Vagina (tissue), 2 donors: Measurements from ENCODE around the gene TPD52L1. TPM values are rescaled to one million over a fixed set of nuclear protein-coding genes. Genes with fewer than 3 reads are reported as not detected.
"Not testable (repeated sequence)": the region's sequence is repeated elsewhere in the genome, so short reads cannot be mapped to it uniquely, and the experiment has no call there.

Experiments
- DNase-seq, 2 donors: peaks; one replicate each; pipeline ENCODE4 v3.0.0-alpha.2; 2017; ENCODE audit errors: extremely low spot score in 2 of 2
- H3K27ac ChIP-seq: fragments of 200-600 bp; sonication (generic); one replicate; pipeline ENCODE4 v1.5.1; 2019
- H3K27me3 ChIP-seq: fragments of 200-600 bp; sonication (generic); one replicate; pipeline ENCODE4 v1.5.1; 2019
- H3K36me3 ChIP-seq, 2 donors: fragments of 200-600 bp; sonication (generic); one replicate each; pipeline ENCODE4 v1.5.1; 2017 to 2019
- H3K4me1 ChIP-seq: fragments of 200-600 bp; sonication (generic); one replicate; pipeline ENCODE4 v1.5.1; 2019
- H3K4me3 ChIP-seq, 2 donors: fragments of 200-600 bp; sonication (generic); 1 replicate in 1 of 2; 2 replicates in 1 of 2; pipeline ENCODE4 v1.5.1; 2016 to 2019
- H3K9me3 ChIP-seq: fragments of 200-600 bp; sonication (generic); one replicate; pipeline ENCODE4 v1.5.1; 2019
- POLR2A ChIP-seq, 2 donors: fragments of 450-650 bp; IDR thresholded peaks; one replicate each; pipeline ENCODE4 v1.6.1; 2017; ENCODE audit warnings: antibody characterized with exemption in 2 of 2, mild to moderate bottlenecking in 2 of 2, moderate library complexity in 2 of 2
- POLR2AphosphoS5 ChIP-seq, 2 donors: sonication (generic); formaldehyde crosslinking; IDR thresholded peaks; one replicate each; pipeline ENCODE4 v1.9.0; 2017; ENCODE audit warnings: antibody characterized with exemption in 2 of 2, mild to moderate bottlenecking in 2 of 2, low read depth in 1 of 2; ENCODE audit not compliant: insufficient read depth in 1 of 2
- intact Hi-C: fragments of 100-400 bp; cut with DNase I; formaldehyde crosslinking; loops from one replicate; pipeline ENCODE4 v1.15.1; 2023
- total RNA-seq: library from RNA; depleted of rRNA; stranded (reverse); fragments of >200 nt; gene quantifications from one replicate; pipeline ENCODE4 v1.2.3, GENCODE V29; 2016
- TF ChIP-seq, protein P1 (sequence below), 3 experiments: fragments of 450-650 bp in 2 of 3; fragments of 200-600 bp in 1 of 3; sonication (generic) in 1 of 3; IDR thresholded peaks; one replicate each; pipeline ENCODE4 v1.5.1; 2017 to 2019; ENCODE audit warnings: antibody characterized with exemption in 3 of 3, mild to moderate bottlenecking in 2 of 3, moderate library complexity in 2 of 3

TPD52L1 gene
- total RNA-seq, 1 donor from 2014 or later: 85.0 TPM

DNA sequence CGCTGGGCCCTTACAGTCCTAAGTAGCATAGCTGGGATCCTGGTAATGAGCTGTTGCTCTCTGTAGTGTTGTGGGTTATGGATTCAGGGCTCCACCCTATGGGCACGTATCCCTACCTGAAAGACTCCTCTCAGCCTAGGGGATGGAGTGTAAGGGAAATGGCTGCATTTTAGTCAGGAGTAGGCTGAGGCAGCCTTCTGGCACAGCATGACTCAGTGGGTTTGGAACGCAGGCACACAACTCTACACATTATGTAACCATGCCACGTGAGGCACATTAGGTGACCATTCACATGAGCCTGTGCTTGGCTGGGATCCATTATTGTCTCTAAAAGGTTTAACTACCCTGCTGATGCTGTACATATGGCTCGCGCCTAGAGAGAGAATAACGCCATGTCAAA lies 120.4 kb downstream of the TPD52L1 start:
- intact Hi-C loops: no loop called here
- peaks cover 0 to 7% of the 10 kb centered on the region in 2 donors for H3K36me3 ChIP-seq
- DNase-seq: no peak

DNA sequence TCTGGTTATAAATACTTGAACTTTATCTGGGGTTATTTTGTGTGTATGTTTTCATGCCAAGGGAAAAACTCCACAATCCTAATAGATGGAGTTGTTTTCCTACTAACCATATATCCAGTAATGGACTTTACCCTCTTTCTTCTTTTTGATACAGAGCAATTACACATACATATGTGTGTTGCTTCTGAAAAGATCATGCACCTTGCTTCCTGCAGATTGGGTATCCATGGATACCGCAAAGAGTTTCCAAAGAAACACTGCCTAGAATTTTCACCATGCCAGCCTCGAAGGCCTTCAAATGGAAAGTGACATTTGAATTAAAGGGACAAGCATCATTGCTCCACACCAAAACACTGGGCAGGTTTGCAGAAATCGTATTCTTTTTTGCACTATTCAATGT lies 121.4 kb downstream of the TPD52L1 start:
- no peak overlapping the region for H3K27ac ChIP-seq
- TF ChIP-seq POLR2AphosphoS5 (IDR thresholded peaks at IDR 0.05; ENCODE audit: insufficient read depth in 1 of 2, low read depth in 1 of 2) (no peak), POLR2A (IDR thresholded peaks at IDR 0.05) (no peak)
- TF ChIP-seq, protein P1, sequence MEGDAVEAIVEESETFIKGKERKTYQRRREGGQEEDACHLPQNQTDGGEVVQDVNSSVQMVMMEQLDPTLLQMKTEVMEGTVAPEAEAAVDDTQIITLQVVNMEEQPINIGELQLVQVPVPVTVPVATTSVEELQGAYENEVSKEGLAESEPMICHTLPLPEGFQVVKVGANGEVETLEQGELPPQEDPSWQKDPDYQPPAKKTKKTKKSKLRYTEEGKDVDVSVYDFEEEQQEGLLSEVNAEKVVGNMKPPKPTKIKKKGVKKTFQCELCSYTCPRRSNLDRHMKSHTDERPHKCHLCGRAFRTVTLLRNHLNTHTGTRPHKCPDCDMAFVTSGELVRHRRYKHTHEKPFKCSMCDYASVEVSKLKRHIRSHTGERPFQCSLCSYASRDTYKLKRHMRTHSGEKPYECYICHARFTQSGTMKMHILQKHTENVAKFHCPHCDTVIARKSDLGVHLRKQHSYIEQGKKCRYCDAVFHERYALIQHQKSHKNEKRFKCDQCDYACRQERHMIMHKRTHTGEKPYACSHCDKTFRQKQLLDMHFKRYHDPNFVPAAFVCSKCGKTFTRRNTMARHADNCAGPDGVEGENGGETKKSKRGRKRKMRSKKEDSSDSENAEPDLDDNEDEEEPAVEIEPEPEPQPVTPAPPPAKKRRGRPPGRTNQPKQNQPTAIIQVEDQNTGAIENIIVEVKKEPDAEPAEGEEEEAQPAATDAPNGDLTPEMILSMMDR (IDR thresholded peaks at IDR 0.05): no peak
- H3K27me3 ChIP-seq: no peaks in the 10 kb centered on the region
- DNase-seq: no peak
- no peaks in the 10 kb centered on the region for H3K4me1 ChIP-seq
- H3K36me3 ChIP-seq: peaks cover 0 to 7% of the 10 kb centered on the region in 2 donors
- intact Hi-C loops: no loop called here
- no peaks in the 10 kb centered on the region for H3K9me3 ChIP-seq
- no peak overlapping the region for H3K4me3 ChIP-seq

More for the DNA sequence above, 120.4 kb downstream of the TPD52L1 start:
- Histone ChIP-seq H3K27me3 (no peaks in the 10 kb centered on the region), H3K9me3 (no peaks in the 10 kb centered on the region), H3K4me1 (no peaks in the 10 kb centered on the region), H3K4me3 (no peak overlapping the region), H3K27ac (no peak overlapping the region)
- TF ChIP-seq, protein P1 (IDR thresholded peaks at IDR 0.05): no peak
- TF ChIP-seq POLR2AphosphoS5 (IDR thresholded peaks at IDR 0.05; ENCODE audit: insufficient read depth in 1 of 2, low read depth in 1 of 2): no peak
- TF ChIP-seq POLR2A (IDR thresholded peaks at IDR 0.05): no peak

DNA sequence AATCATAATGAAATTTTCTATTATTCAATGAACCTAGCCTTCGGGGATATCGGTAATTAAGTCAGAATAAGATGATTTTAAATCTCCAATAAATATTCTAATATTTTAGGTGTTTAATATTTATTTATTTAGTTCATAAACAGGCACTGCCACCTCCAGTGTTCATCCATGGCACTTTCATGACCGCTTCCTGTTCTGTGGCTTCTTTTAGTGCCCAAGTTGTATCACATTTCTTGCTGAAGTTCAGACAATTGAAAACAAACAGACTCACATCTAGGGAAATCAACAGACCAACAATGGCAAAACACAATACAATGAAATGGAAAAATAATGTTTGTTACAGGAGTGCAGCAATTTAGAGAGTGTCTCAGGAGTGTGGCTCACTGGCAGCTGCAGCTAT lies 122.2 kb downstream of the TPD52L1 start:
- DNase-seq: no peak
- no peaks in the 10 kb centered on the region for H3K9me3 ChIP-seq
- no peak overlapping the region for H3K27ac ChIP-seq
- intact Hi-C loops: no loop called here
- peaks cover 0 to 16% of the 10 kb centered on the region in 2 donors for H3K36me3 ChIP-seq
- H3K4me3 ChIP-seq: no peak overlapping the region
- no peaks in the 10 kb centered on the region for H3K4me1 ChIP-seq
- no peaks in the 10 kb centered on the region for H3K27me3 ChIP-seq
- TF ChIP-seq, protein P1 (IDR thresholded peaks at IDR 0.05): no peak
- no peak for TF ChIP-seq POLR2A (IDR thresholded peaks at IDR 0.05)
- no peak for TF ChIP-seq POLR2AphosphoS5 (IDR thresholded peaks at IDR 0.05; ENCODE audit: insufficient read depth in 1 of 2, low read depth in 1 of 2)

DNA sequence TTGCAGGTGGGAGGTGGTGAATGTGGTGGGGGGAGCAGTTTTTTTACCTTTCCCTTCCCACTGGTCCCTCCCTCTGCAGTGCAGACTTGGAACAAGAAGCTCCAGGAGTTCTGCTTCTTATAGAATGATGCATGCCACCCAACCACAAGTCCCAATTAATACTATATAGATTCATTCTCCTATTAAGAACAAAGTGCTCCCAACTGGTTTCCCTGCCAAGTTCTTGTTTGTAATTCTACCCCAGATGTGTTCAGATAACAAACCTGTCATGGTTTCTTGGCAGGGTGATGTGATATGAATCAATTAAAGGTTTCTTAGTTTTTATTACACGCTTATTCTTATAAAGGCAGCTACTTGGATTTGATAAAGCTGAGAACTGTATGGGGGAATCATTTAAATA lies 124.3 kb downstream of the TPD52L1 start:
- peaks cover 0 to 20% of the 10 kb centered on the region in 2 donors for H3K36me3 ChIP-seq

DNA sequence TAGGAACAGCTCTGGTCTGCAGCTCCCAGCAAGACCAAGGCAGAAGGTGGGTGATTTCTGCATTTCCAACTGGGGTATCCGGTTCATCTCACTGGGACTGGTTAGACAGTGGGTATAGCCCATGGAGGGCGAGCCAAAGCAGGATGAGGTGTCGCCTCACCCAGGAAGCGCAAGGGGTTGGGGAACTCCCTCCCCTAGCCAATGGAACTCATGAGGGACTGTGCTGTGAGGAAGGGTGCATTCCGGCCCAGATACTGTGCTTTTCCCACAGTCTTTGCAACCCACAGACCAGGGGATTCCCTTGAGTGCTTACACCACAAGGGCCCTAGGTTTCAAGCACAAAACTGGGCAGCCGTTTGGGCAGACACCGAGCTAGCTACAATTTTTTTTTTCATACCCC lies 126.4 kb downstream of the TPD52L1 start:
- intact Hi-C loops: no loop called here
- Histone ChIP-seq H3K9me3 (no peaks in the 10 kb centered on the region), H3K36me3 (peaks cover 0 to 20% of the 10 kb centered on the region in 2 donors), H3K4me1 (no peaks in the 10 kb centered on the region), H3K27me3 (no peaks in the 10 kb centered on the region), H3K4me3 (no peak overlapping the region), H3K27ac (no peak overlapping the region)
- no peak for TF ChIP-seq POLR2A (IDR thresholded peaks at IDR 0.05)
- no peak for TF ChIP-seq POLR2AphosphoS5 (IDR thresholded peaks at IDR 0.05; ENCODE audit: insufficient read depth in 1 of 2, low read depth in 1 of 2)
- no peak for DNase-seq

More for the DNA sequence above, 124.3 kb downstream of the TPD52L1 start:
- H3K27ac ChIP-seq: no peak overlapping the region
- no peaks in the 10 kb centered on the region for H3K9me3 ChIP-seq
- intact Hi-C loops: no loop called here
- TF ChIP-seq POLR2A (IDR thresholded peaks at IDR 0.05) (no peak), POLR2AphosphoS5 (IDR thresholded peaks at IDR 0.05; ENCODE audit: insufficient read depth in 1 of 2, low read depth in 1 of 2) (no peak)
- TF ChIP-seq, protein P1 (IDR thresholded peaks at IDR 0.05): no peak
- no peak overlapping the region for H3K4me3 ChIP-seq
- H3K4me1 ChIP-seq: no peaks in the 10 kb centered on the region
- H3K27me3 ChIP-seq: no peaks in the 10 kb centered on the region
- DNase-seq: no peak

DNA sequence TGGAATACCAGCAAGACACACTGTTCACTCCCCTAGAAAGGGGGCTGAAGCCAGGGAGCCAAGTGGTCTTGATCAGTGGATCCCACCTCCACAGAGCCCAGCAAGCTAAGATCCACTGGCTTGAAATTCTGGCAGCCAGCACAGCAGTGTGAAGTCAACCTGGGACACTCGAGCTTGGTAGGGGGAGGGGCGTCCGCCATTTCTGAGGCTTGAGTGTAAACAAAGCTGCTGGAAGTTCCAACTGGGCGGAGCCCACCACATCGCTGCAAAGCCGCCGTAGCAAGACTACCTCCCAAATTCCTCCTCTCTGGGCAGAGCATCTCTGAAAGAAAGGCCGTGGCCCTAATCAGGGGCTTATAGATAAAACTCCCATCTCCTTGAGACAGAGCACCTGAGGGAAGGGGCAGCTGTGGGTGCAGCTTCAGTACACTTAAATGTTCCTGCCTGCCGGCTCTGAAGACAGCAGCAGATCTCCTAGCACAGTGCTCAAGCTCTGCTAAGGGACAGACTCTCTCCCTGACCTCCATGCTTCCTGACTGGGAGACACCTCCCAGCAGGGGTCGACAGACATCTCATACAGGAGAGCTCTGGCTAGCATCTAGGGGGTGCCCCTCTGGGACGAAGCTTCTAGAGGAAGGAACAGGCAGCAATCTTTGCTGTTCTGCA lies 126.9 kb downstream of the TPD52L1 start:
- H3K27ac ChIP-seq, H3K4me1 ChIP-seq, intact Hi-C loops, H3K4me3 ChIP-seq, DNase-seq, H3K9me3 ChIP-seq, H3K27me3 ChIP-seq: not testable (repeated sequence)
- H3K36me3 ChIP-seq: peaks cover 0 to 20% of the 10 kb centered on the region in 2 donors

DNA sequence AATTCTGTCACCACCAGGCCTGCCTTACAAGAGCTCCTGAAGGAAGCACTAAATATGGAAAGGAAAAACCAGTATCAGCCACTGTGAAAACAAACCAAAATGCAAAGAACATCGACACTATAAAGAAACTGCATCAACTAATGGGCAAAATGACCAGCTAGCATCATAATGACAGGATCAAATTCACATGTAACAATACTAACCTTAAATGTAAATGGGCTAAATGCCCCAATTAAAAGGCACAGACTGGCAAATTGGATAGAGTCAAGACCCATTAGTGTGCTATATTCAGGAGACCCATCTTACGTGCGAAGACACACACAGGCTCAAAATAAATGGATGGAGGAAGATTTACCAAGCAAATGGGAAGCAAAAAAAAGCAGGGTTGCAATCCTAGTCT lies 128.9 kb downstream of the TPD52L1 start:
- DNase-seq, H3K4me3 ChIP-seq, intact Hi-C loops, H3K27me3 ChIP-seq, H3K27ac ChIP-seq, H3K9me3 ChIP-seq, H3K4me1 ChIP-seq: not testable (repeated sequence)
- peaks cover 0 to 21% of the 10 kb centered on the region in 2 donors for H3K36me3 ChIP-seq
